SH-SY5Y (cell line): ENCODE results near the gene DSC2.

ENCODE experiments used
- GATA2 ChIP-seq: IDR thresholded peaks from 2 replicates; pipeline ENCODE4 v1.6.1; 2011; ENCODE audit warnings: mild to moderate bottlenecking, low read depth, low read length
- GATA3 ChIP-seq: IDR thresholded peaks from 2 replicates; pipeline ENCODE4 v1.6.1; 2011; ENCODE audit warnings: low read depth, mild to moderate bottlenecking, low read length, moderate library complexity

Gene DSC2

DNA sequence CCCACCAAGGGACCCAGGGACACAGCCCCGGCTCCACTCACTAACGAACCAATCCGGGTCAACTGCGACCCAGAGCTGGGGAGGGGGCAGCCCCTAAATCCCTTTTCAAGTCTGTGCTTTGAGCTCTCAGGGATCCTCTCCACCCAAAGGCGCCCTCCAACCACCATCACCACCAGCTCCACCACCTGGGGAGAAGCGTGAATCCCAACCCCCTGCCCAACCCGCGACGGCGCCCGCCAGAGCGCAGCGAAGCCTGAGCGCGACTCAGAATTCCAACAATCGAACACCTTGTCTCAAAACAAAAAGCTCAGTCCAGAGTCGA, 60.2 kb downstream of the DSC2 start:
- TF ChIP-seq GATA2 (no peak), GATA3 (no peak)

- TF ChIP-seq GATA3: no peak
- TF ChIP-seq GATA2: no peak
Observed at GRCh38 chr18:31041271-31042083, 60.7 kb downstream of the DSC2 start.

DNA sequence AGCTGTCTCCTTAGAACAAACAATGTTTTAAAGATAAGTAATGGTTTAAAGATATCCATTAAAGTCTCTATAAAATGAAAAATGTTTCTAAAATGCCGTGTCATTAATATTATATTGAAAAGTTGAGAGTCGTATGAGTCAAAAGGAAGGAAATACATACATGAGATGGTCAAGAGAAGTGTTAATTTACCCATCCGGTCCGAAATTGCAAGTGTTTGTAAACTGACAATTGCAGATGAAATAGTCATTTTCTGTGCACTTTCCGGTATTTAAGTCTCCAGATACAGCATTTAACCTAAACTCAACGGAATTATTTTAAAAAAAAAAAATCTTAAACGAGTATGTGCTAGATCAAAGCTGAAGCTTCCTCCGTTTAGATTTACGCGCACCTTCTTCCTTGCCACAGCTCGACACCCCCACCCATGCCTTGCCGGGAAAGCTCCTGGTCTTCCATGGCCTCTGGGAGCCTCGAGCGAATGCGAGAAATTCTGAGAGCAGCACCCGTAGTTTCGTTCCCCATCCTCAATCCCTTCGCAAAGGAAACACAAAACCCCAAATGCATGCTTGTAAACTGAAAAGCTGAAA, 61.4 kb downstream of the DSC2 start:
- TF ChIP-seq GATA2 (no peak), GATA3 (no peak)

DNA sequence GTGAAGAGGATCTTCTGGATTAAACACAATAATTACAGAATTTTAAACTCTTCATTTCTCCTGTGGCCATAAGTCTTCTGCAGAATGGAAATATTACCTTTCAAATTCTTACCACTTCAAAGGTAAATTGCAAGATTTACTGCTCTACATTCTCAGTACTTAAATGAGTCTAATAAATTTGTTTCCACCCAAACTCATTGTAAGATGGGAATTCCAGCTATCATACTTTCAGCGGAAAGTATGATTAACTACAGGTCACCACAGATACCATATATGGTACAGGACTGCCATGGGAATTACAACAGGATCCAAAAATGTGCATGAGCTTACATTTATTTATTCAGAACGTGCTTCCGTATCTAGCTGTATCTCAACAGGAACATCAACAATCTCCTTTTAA, 62.8 kb downstream of the DSC2 start:
- no peak for TF ChIP-seq GATA2
- no peak for TF ChIP-seq GATA3

GRCh38 chr18:31034541-31034940, 67.7 kb downstream of the DSC2 start:
- TF ChIP-seq GATA2 (no peak), GATA3 (no peak)

DNA sequence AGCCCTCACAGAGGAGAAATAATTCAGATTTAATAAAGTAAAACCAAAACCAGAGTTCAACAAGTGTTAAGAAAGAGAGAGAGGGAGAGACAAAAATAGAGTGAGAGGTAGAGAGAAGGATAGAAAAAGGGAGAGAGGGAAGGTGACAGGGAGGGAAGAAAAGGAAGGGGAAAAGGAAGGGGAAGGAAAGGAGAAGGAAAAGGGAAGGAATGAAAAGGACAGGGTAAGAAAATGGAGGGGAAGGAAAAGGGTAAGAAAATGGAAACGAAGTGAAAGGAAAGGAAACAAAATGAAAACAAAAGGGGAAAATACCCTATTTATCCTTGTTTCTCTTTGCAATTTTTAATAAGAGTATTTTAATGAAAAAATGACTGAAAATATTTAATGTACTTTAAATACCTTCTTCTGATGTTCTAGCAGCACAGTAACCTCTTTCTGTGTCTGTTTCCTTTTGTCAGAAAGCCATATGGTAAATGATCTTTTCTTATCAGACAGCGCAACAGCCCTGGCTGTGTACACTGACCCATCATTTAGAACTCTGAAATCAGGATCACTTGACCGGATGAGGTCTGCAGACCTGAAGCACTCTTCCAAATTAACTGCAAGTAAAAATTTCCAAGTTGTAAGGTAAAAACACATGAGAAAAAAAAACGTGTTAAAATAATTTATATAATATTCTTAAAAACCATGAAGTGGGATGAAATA, 71.5 kb downstream of the DSC2 start:
- TF ChIP-seq GATA3 (no peak), GATA2 (no peak)

DNA sequence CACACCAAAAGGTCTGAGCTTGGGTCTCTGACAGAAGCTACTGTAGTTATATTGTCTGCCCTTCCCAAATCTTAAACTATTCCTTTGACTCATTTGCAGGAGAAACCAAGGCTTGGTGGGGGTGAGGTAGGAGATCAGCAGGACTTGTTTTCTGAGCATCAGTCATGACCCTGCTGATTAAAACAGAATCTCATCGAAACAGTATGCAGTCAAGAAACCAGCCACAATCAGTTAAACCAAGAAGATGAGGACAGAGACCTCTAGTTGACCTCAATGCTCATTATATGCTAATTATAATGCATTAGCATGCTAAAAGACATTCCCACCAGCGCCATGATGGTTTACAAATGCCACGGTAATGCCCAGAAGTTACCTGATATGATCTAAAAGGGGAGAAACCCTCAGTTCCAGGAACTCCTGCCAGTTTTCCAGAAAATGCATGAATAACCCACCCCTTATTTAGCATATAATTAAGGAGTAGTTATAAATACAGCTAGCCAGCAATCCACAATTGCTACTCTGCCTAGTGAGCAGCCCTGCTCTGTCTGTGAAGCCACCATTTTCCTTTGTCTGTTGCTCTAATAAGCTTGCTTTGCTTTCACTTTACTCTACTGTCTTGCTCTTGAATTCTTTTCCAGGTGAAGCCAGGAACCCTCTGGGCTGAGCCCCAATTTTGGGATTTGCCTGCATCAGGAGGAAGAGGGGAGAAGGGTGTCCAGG, 86.3 kb downstream of the DSC2 start:
- TF ChIP-seq GATA2 (no peak), GATA3 (no peak)

DNA sequence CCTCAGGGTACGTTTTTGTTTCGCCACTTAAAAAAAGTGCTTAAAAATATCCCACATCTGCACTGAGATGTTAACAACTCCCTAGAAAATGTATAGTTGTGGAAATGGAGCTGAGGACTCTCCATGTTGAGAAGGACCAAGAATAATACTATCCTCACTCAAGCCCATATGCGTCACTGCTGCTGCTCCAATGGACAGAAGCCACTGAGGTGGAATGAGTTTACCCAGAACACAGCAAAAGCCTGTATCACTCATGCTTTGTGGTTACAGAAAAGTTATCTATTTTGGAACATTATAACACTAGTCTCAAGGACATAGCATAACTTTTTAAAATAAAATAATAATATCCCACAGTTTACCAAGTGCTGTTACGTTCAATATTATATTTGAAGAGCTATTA, 91.6 kb downstream of the DSC2 start:
- TF ChIP-seq GATA2: no peak
- TF ChIP-seq GATA3: no peak
